Left lung (tissue), 10 donors: ENCODE results near the gene MAPK9. TPM values are rescaled to one million over a fixed set of nuclear protein-coding genes. Genes with fewer than 3 reads are reported as not detected.

Experiments
- ATAC-seq: fragments of 200-7000 bp; cut with Tn5 transposase; one replicate; pipeline ENCODE4 v1.9.1; 2020; ENCODE audit warnings: moderate library complexity
- DNase-seq, 4 donors: peaks; one replicate each; pipeline ENCODE4 v3.0.0-alpha.2; 2013 to 2020
- H3K27ac ChIP-seq, 2 donors: fragments of 200-600 bp; sonication (generic) in 1 of 2; one replicate each; pipeline versions ENCODE4 v1.5.0 to v1.8.0; 2020 to 2021
- H3K27me3 ChIP-seq, 2 donors: fragments of 200-600 bp; sonication (generic) in 1 of 2; one replicate each; pipeline versions ENCODE4 v1.5.0 to v1.8.0; 2020 to 2021
- H3K36me3 ChIP-seq, 2 donors: fragments of 200-600 bp; sonication (generic) in 1 of 2; one replicate each; pipeline versions ENCODE4 v1.5.0 to v1.8.0; 2020 to 2021
- H3K4me1 ChIP-seq, 2 donors: fragments of 200-600 bp; one replicate each; pipeline ENCODE4 v1.8.0; 2021
- H3K4me3 ChIP-seq, 2 donors: fragments of 200-600 bp; sonication (generic) in 1 of 2; one replicate each; pipeline versions ENCODE4 v1.5.0 to v1.8.0; 2020 to 2021; ENCODE audit warnings: mild to moderate bottlenecking in 1 of 2
- H3K9me3 ChIP-seq, 2 donors: fragments of 200-600 bp; sonication (generic) in 1 of 2; one replicate each; pipeline versions ENCODE4 v1.5.0 to v1.8.0; 2020 to 2021
- CTCF ChIP-seq, 2 donors: fragments of 200-600 bp; sonication (generic) in 1 of 2; IDR thresholded peaks; one replicate each; pipeline versions ENCODE4 v1.5.0 to v1.8.0; 2021; ENCODE audit warnings: antibody characterized with exemption in 2 of 2
- intact Hi-C, 2 donors: fragments of 100-400 bp; cut with DNase I; formaldehyde crosslinking; loops; one replicate each; pipeline versions ENCODE4 v1.11.2 to v1.14.2; 2022
- polyA plus RNA-seq, 6 donors: library from polyadenylated mRNA; unstranded; fragments of 120-200 nt; gene quantifications; one replicate each; pipeline ENCODE4 v1.2.1, GENCODE V29; 2013; ENCODE audit not compliant: insufficient read length in 6 of 6
- total RNA-seq, 2 donors: library from RNA; stranded (reverse); fragmentation: NEBNext Ultra II Directional; extraction: Animal tissue kit (Norgen Biotek cat#: 25700); gene quantifications; one replicate each; pipeline ENCODE4 v1.2.1, GENCODE V29; 2021
- donor health status: DM: no; HTN: yes; CAD: no.
- donor health status: DM: no; HTN: no; CAD: no.

MAPK9 gene
- total and polyA plus RNA-seq, 8 donors = 36.2 to 44.9 (median 38.4) TPM

- Histone ChIP-seq H3K27ac (no peak overlapping the region), H3K4me3 (no peak overlapping the region), H3K4me1 (peaks cover 16 to 24% of the 10 kb centered on the region in 2 donors), H3K9me3 (no peaks in the 10 kb centered on the region), H3K27me3 (no peaks in the 10 kb centered on the region), H3K36me3 (no peaks in the 10 kb centered on the region)
- intact Hi-C loops = loop anchor here in 1 of 2 donors (5.0 kb wide), 1 partner anchor 172 kb away; no protein-coding TSS in a partner anchor
- DNase-seq = no peak
- no peak for ATAC-seq
- TF ChIP-seq CTCF (IDR thresholded peaks at IDR 0.05) = no peak
These were observed 3.2 kb upstream of the MAPK9 start for GRCh38 chr5:180294913-180295555.

GRCh38 chr5:180294411-180294810 is 2.5 kb upstream of the MAPK9 start:
- H3K4me1 ChIP-seq = peaks cover 16 to 29% of the 10 kb centered on the region in 2 donors
- H3K36me3 ChIP-seq = no peaks in the 10 kb centered on the region
- H3K27ac ChIP-seq = no peak overlapping the region
- H3K4me3 ChIP-seq = no peak overlapping the region
- H3K9me3 ChIP-seq = no peaks in the 10 kb centered on the region
- intact Hi-C loops = loop anchor here in 1 of 2 donors (5.0 kb wide), 1 partner anchor 173 kb away; no protein-coding TSS in a partner anchor
- H3K27me3 ChIP-seq = no peaks in the 10 kb centered on the region
- ATAC-seq (no peak), DNase-seq (no peak)
- TF ChIP-seq CTCF (IDR thresholded peaks at IDR 0.05) = no peak

GRCh38 chr5:180291234-180291940 is 496 bp downstream of the MAPK9 start:
- Histone ChIP-seq H3K9me3 (no peaks in the 10 kb centered on the region), H3K27ac (peak overlapping the region in 1 of 2 donors; percentile 28), H3K4me1 (peaks cover 16 to 35% of the 10 kb centered on the region in 2 donors), H3K4me3 (peak overlapping the region; percentile 57 to 64), H3K27me3 (no peaks in the 10 kb centered on the region), H3K36me3 (no peaks in the 10 kb centered on the region)
- intact Hi-C loops = loop anchor here in 1 of 2 donors (5.0 kb wide), 1 partner anchor 176 kb away; no protein-coding TSS in a partner anchor
- TF ChIP-seq CTCF (IDR thresholded peaks at IDR 0.05) = no peak
- DNase-seq = peak in 1 of 4 donors; percentile 25
- no peak for ATAC-seq

DNA sequence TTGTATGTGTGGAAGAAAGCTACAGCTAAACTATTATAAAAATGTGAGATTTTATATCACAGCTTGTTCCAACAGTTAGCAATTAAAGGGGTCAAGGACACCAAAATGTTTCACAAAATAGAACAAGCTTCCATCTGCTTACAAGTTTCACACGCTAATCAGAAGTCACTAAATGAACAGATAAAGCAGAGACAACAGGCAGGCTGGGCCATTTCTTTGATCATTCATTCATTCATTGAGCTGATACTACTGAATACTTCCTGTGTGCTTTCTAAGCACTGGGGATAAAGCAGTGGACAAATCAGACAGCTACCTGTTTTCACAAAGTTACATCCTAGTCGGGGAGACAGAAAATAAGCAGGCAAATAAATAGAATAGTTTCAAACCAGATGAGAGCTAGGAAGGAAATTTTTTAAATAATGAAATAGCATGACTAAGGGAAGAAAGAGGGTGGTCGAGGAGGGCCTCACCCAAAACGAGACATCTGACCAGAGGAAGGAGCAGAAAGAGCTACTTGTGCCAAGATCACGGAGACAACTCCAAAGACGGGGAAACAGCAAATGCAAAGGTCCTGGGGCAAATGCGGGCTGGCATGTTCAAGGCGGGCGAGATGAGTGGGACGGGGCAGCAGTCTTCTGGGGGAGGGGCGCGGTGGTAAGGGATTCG is 1.2 kb downstream of the MAPK9 start:
- Histone ChIP-seq H3K4me3 (peak overlapping the region; percentile 57 to 64), H3K9me3 (no peaks in the 10 kb centered on the region), H3K36me3 (no peaks in the 10 kb centered on the region), H3K27ac (no peak overlapping the region), H3K27me3 (no peaks in the 10 kb centered on the region), H3K4me1 (peaks cover 16 to 35% of the 10 kb centered on the region in 2 donors)
- TF ChIP-seq CTCF (IDR thresholded peaks at IDR 0.05) = no peak
- intact Hi-C loops = loop anchor here in 1 of 2 donors (5.0 kb wide), 1 partner anchor 177 kb away; no protein-coding TSS in a partner anchor
- ATAC-seq (no peak), DNase-seq (no peak)
